H1 (cell line): ENCODE results near the gene UHRF1. TPM values are rescaled to one million over a fixed set of nuclear protein-coding genes. Genes with fewer than 3 reads are reported as not detected.

Experiments
- BRCA1 ChIP-seq: IDR thresholded peaks from 2 replicates; pipeline ENCODE4 v1.6.1; 2012; ENCODE audit warnings: low read depth, low read length, improper control_type of control experiment
- CEBPB ChIP-seq: IDR thresholded peaks from 2 replicates; pipeline ENCODE4 v1.6.1; 2012; ENCODE audit warnings: low read depth, low read length
- CHD1 ChIP-seq: IDR thresholded peaks from 2 replicates; pipeline ENCODE4 v1.6.1; 2012; ENCODE audit warnings: low read depth, low read length, improper control_type of control experiment
- PHF8 ChIP-seq: fragments of 200-600 bp; sonication (generic); conservative IDR thresholded peaks from 2 replicates; pipeline ENCODE4 v1.7.1; 2012; ENCODE audit warnings: low read depth, mild to moderate bottlenecking, inconsistent platforms, low read length, moderate library complexity
- RAD21 ChIP-seq, 2 experiments: IDR thresholded peaks in 1 of 2; conservative IDR thresholded peaks in 1 of 2; 2 replicates each; pipeline ENCODE4 v1.6.1; 2011; ENCODE audit warnings: low read depth in 2 of 2, low read length in 2 of 2, improper control_type of control experiment in 1 of 2, inconsistent platforms in 1 of 2, mild to moderate bottlenecking in 1 of 2, moderate library complexity in 1 of 2
- RBBP5 ChIP-seq: IDR thresholded peaks from 2 replicates; pipeline ENCODE4 v1.7.1; 2012; ENCODE audit warnings: low read depth, mild to moderate bottlenecking, inconsistent platforms, low read length, moderate library complexity, borderline replicate concordance
- SRF ChIP-seq: IDR thresholded peaks from 2 replicates; pipeline ENCODE4 v1.6.1; 2011; ENCODE audit warnings: mild to moderate bottlenecking, low read depth, low read length, moderate library complexity
- SUZ12 ChIP-seq: fragments of 200-600 bp; sonication (generic); IDR thresholded peaks from 2 replicates; pipeline ENCODE4 v1.6.1; 2012; ENCODE audit warnings: mild to moderate bottlenecking, inconsistent platforms, low read length, moderate library complexity, mixed read lengths
- polyA plus RNA-seq, 7 experiments: library from polyadenylated mRNA; depleted of rRNA in 3 of 7; stranded (reverse) in 5 of 7; unstranded in 2 of 7; fragments of >200 nt in 5 of 7; fragments of 200-250 nt in 2 of 7; gene quantifications; 1 replicate in 5 of 7; 2 replicates in 1 of 7; 4 replicates in 1 of 7; pipeline versions ENCODE4 v1.2.1 to v1.2.3, GENCODE V29; 2011 to 2013; ENCODE audit warnings: missing spikeins in 2 of 7, mixed read lengths in 2 of 7
- total RNA-seq: library from RNA; stranded (reverse); fragmentation: NEBNext Ultra II Directional; extraction: Animal tissue kit (Norgen Biotek cat#: 25700); gene quantifications from 2 replicates; pipeline ENCODE4 v1.2.1, GENCODE V29; 2021
- TF ChIP-seq, protein P1 (sequence below): fragments of 300-600 bp; sonication (generic); IDR thresholded peaks from 2 replicates; pipeline ENCODE4 v1.7.1; 2012; ENCODE audit warnings: low read length, moderate library complexity, mild to moderate bottlenecking, inconsistent platforms; ENCODE audit not compliant: insufficient replicate concordance

The UHRF1 gene
- total and polyA plus RNA-seq, 2 of the 8 experiments (the other 6 are each of a cell fraction or from before 2014, with no cell fraction given): 14.7 to 65.8 TPM

DNA sequence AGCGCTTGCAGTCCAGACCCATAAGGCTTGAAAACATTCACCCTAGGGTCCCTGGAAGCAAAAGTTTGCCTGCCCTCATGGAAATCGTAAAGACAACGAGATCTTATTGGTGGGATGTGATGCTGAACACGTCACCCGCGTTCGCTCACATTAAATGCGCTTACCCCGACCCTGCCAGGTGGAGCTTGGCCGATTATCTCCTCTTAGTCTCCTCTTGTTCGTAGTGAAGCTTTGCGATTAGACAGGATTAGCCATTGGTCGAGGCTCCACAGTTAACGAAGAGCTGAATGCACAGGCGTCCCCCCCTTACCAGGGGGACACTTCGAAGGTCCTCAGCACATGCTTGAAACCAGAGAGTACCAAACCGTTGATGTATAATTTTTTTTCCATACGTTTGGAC lies 43.6 kb downstream of the UHRF1 start (continued):
- TF ChIP-seq, protein P1, sequence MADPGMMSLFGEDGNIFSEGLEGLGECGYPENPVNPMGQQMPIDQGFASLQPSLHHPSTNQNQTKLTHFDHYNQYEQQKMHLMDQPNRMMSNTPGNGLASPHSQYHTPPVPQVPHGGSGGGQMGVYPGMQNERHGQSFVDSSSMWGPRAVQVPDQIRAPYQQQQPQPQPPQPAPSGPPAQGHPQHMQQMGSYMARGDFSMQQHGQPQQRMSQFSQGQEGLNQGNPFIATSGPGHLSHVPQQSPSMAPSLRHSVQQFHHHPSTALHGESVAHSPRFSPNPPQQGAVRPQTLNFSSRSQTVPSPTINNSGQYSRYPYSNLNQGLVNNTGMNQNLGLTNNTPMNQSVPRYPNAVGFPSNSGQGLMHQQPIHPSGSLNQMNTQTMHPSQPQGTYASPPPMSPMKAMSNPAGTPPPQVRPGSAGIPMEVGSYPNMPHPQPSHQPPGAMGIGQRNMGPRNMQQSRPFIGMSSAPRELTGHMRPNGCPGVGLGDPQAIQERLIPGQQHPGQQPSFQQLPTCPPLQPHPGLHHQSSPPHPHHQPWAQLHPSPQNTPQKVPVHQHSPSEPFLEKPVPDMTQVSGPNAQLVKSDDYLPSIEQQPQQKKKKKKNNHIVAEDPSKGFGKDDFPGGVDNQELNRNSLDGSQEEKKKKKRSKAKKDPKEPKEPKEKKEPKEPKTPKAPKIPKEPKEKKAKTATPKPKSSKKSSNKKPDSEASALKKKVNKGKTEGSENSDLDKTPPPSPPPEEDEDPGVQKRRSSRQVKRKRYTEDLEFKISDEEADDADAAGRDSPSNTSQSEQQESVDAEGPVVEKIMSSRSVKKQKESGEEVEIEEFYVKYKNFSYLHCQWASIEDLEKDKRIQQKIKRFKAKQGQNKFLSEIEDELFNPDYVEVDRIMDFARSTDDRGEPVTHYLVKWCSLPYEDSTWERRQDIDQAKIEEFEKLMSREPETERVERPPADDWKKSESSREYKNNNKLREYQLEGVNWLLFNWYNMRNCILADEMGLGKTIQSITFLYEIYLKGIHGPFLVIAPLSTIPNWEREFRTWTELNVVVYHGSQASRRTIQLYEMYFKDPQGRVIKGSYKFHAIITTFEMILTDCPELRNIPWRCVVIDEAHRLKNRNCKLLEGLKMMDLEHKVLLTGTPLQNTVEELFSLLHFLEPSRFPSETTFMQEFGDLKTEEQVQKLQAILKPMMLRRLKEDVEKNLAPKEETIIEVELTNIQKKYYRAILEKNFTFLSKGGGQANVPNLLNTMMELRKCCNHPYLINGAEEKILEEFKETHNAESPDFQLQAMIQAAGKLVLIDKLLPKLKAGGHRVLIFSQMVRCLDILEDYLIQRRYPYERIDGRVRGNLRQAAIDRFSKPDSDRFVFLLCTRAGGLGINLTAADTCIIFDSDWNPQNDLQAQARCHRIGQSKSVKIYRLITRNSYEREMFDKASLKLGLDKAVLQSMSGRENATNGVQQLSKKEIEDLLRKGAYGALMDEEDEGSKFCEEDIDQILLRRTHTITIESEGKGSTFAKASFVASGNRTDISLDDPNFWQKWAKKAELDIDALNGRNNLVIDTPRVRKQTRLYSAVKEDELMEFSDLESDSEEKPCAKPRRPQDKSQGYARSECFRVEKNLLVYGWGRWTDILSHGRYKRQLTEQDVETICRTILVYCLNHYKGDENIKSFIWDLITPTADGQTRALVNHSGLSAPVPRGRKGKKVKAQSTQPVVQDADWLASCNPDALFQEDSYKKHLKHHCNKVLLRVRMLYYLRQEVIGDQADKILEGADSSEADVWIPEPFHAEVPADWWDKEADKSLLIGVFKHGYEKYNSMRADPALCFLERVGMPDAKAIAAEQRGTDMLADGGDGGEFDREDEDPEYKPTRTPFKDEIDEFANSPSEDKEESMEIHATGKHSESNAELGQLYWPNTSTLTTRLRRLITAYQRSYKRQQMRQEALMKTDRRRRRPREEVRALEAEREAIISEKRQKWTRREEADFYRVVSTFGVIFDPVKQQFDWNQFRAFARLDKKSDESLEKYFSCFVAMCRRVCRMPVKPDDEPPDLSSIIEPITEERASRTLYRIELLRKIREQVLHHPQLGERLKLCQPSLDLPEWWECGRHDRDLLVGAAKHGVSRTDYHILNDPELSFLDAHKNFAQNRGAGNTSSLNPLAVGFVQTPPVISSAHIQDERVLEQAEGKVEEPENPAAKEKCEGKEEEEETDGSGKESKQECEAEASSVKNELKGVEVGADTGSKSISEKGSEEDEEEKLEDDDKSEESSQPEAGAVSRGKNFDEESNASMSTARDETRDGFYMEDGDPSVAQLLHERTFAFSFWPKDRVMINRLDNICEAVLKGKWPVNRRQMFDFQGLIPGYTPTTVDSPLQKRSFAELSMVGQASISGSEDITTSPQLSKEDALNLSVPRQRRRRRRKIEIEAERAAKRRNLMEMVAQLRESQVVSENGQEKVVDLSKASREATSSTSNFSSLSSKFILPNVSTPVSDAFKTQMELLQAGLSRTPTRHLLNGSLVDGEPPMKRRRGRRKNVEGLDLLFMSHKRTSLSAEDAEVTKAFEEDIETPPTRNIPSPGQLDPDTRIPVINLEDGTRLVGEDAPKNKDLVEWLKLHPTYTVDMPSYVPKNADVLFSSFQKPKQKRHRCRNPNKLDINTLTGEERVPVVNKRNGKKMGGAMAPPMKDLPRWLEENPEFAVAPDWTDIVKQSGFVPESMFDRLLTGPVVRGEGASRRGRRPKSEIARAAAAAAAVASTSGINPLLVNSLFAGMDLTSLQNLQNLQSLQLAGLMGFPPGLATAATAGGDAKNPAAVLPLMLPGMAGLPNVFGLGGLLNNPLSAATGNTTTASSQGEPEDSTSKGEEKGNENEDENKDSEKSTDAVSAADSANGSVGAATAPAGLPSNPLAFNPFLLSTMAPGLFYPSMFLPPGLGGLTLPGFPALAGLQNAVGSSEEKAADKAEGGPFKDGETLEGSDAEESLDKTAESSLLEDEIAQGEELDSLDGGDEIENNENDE: no peak
- TF ChIP-seq PHF8 (no peak), BRCA1 (no peak), RBBP5 (no peak), CHD1 (no peak), SRF (no peak), SUZ12 (no peak), RAD21 (IDR thresholded peaks at IDR 0.05 in 1 of 2, conservative IDR thresholded peaks at IDR 0.05 in 1 of 2; ENCODE audit: low read depth in 2 of 2, low read length in 2 of 2) (no peak), CEBPB (no peak)
- TF ChIP-seq, all 59 proteins: peak for 0
